Activated T-cell treated with anti-CD3 and anti-CD28 coated beads for 4 hours (primary cell): ENCODE measurements around the gene GCSAML.
"Not testable (repeated sequence)": the region's sequence is repeated elsewhere in the genome, so short reads cannot be mapped to it uniquely, and the experiment has no call there.

Experiments
- DNase-seq: peaks from one replicate; pipeline ENCODE4 v3.0.0-alpha.2; 2020

GCSAML gene

DNA sequence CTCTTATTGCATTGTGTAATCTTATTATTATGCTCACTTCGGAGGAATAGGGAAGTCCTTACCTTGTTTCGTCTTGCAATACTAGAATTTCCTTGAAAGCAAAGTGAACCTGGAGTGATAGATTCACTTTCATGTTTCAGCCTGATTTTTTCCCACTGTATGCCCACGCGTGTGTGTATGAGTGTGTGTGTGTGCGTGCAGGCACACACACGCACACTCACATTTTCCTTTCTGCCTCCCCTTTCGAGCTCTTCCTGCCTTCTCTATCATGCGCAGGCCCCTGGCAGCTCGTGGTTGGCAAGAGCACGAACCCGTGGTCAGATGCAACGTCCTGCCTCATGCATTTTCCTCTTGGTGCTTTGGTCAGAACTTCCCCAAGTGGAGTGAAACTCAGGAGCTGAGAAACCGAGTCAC, at the start of gene GCSAML:
Gene GCSAML (plus strand): TSS at position 366 of the 414 bp plus-strand sequence. CDS start 58 bp downstream, outside the sequence.
- no peak for DNase-seq

DNA sequence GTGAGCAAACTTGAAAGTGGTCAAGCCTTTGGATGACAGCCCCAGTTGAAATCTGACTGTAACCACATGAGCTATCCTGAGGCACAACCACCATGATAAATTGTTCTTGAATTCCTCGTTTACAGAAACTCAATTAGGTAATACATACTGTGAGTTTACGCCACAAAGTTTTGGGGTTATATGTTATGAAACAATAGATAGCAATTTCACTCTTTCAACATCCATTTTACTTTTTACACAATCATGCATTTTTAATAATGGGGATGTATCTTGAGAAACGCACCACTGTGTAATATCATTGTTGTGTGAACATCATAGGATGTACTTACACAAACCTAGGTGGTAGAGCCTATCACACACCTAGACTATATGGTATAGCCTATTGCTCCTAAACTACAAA, 48.1 kb upstream of the GCSAML start:
- DNase-seq: no peak

DNA sequence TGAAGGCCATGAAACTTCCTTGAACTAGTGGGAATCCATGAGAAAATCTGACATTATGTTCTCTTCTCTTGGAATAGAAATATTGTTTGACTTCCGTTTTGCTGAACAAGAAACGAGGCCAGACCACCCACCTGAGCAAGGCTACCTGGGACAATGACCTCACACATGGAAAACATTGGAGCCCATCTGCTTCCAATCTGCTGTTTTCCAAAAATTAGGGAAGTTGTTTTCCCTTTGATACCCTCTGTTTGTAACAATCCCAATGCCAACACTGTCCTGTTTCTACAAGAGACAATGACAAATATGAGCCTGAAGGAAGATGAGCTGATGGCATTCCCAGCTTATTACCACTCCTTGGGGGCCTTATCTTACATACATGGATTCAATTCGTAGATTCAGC, 42.1 kb upstream of the GCSAML start:
- no peak for DNase-seq

DNA sequence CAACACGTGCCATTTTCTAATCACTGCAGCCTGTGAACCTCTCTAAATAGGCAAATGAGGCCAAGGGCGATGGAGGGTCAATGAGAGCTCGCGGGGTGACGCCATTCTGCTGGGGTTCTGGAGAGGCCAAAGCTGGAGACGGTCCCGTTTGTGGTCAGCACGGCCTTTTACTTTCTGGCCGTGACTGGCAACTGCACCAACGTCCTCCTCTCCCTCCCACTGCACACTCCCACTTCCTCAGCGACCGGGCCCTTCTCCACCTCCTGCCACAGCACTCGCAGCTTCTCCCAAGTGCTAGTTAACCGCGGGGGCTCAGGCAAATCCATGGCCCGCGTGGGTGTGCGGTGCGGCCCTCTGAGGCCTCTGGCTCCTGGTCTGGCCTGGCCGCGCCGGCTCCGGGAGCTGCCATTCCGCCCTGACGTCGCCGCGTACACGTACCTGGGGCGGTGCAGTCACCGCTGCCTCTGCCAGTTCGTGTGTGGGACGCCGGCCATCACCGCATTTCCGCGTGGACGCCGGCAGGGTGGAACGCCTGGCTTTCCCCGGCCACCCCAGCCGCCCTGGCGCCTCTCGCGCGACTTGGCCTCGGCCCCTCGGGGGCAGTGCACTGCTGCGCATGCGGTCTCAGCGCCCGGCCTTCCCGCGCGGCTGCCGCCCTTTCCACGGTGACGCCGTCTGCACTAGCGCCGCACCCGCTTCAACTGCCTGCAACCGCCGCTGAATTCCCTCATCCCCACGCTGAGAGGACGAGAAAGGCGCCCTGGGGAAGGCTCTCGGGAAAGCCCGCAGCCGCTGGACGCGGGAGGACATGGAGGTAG, 30.9 kb upstream of the GCSAML start:
- no peak for DNase-seq

DNA sequence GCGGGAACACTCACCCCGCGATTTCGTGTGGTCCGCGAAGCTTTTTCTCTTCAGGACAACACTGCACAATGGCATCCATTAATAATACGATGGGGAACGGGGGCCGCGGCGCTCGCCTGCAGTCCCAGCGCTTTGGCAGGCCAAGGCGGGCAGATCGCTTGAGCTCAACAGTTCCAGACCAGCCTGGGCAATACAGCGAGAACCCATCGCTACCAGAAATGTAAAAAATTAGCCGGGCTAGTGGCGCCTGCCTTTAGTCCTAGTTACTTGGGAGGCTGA, 30.4 kb upstream of the GCSAML start:
- no peak for DNase-seq

DNA sequence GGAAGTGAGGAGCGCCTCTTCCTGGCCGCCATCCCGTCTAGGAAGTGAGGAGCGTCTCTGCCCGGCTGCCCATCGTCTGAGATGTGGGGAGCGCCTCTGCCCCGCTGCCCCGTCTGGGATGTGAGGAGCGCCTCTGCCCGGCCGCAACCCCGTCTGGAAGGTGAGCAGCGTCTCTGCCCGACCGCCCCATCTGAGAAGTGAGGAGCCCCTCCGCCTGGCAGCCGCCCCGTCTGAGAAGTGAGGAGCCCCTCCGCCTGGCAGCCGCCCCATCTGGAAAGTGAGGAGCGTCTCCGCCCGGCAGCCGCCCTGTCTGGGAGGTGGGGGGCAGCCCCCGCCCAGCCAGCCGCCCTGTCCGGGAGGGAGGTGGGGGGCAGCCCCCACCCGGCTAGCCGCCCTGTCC, 27.0 kb upstream of the GCSAML start:
- not testable (repeated sequence) for DNase-seq

DNA sequence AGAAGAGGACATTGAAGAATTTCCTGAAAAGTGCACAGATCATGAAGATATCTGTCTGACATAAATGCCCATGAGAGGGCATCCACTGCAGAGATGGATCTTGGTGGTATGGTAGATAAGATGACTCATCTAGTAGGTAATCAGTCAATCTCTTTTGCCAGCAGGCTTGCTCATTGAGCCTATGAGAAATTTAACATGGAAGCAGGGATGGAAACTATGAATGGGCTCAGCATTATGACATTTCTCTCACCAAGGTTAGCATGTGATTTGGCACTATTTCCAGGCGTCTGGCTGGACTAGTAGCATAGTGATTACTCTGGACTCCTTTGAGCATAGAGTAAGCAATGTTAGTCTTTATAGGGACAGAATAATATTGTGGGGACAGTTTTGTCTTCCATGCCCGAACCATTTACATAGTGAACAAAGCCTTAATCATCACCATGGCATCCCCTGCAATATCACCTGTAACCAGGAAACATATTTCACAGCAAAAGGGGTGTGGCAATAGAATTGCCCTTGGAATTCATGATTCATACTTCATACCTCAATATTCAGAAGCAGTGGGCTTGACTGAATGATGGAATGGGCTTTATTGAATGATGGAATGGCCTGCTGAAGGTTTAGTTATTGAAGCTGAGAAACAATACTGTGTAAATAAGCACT, 20.0 kb upstream of the GCSAML start:
- no peak for DNase-seq

DNA sequence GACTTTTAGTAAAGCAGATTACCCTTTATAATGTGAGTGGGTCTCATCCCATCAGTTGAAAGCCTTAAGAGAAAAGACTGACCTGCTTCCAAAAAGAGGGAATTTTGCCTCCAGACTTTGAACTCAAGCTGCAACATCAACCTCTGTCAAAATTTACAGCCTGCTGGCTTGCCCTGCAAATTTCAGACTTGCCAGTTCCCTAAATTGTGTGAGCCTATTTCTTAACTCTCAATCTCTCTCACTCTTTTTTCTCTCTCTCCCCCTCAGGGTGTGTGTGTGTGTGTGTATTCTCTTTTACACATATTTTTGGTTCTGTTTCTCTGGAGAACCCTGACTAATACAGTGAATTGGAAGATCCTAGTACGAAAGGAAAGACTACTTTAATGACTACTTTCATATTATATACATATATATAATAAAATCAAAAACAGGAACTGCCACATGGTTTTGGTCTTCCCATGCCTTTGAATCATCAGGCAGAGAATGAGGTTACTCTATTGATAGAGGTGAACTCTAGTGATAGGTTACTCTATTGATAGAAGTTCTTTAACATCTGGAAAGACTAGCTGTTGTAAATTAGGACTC, 19.1 kb upstream of the GCSAML start:
- DNase-seq: no peak

DNA sequence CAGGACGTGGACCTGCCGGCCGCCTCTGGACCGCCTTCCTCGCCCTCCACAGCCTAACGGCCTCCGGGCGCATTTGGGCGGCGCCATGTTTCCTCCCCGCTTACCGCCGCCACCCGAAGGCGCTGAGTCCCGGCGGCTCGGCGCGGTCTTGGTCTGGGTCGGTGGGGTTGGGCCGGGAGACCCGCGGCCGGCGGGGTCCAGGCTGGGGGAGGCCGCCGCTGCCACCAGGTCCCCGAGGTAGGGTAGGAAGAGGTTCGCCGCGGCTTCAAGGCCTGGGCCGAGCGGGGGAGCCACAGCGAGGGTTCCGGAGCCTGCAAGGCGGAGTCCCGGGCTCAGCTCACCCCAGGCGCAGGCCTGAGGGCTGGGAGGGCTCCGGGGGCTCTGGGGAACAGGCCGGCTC, 18.1 kb upstream of the GCSAML start:
- DNase-seq: no peak

DNA sequence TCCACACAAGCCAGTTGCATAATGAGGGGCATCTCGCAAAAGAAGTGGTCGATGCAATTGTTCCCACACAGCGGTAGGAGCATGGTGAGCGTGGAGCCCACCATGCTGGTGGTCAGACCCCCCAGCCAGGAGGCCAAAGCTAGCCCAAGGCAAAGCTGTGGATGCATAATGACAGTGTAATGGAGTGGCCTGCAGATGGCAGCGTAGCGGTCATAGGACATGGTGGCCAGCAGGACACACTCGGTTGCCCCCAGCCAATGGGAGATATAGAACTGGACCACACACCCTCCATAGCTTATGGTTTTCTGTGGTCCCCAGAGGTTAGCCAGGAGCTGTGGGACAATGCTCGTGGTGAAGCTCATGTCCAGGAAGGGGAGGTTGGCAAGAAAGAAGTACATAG, 17.0 kb upstream of the GCSAML start:
- DNase-seq: no peak

DNA sequence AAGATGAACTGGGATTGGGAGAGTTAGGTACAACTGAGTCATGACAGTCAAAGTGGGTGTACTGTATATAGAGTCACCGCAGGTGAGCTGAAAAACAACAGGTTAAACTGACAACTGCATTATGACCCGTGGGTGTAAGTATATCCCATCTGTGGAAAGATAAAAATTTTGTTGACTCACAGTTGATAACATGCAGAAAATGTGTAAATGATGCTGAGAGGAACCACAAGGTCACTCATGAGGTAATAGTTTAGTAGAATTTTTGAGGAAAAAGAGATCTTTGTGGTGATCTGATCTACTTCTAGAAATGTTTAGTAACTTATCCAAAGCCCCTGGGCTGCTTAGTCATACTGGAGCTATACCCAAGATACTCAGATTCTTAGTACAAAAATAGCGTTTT, 13.5 kb upstream of the GCSAML start:
- DNase-seq: no peak

DNA sequence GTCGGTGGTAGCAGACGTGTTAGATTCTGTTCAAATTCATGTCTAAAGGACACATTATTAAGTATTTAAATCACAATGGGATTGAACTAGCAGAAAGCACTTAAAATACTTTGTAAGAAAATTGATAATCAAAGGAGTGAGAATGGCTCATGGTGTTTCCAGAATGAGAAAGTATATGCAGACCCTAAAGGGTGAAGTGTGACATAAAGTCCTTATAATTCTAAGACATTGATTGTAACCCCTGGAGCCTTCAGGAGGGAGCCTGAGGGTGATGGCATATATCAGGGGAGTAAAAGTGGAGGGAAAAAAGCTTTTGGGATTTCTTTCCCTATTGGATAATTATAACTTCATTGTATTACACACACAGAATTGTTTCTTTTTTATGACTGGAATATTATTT, 12.6 kb upstream of the GCSAML start, which contains the start of gene OR2C3:
Gene OR2C3 (minus strand): TSS at position 101 of the 400 bp plus-strand sequence. CDS start 3,929 bp downstream, outside the sequence.
- no peak for DNase-seq

DNA sequence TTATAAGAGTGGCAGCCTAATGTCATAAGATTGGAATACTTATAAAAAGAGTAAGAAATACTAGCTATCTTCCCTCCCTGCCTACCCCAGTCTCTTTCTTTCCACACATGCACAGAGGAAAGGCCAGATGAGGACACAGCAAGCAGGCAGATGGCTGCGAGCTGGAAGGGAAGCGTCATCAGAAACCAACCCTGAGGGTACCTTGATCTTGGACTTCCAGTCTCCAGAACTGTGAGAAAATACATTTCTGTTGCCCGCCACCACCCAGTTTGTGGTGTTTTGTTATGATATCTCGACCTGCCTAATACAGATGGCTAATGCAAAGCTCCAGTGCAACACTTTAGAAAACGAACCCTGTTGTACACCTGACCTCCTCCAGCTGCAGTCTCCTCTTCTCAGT, 10.4 kb upstream of the GCSAML start:
- DNase-seq: no peak

DNA sequence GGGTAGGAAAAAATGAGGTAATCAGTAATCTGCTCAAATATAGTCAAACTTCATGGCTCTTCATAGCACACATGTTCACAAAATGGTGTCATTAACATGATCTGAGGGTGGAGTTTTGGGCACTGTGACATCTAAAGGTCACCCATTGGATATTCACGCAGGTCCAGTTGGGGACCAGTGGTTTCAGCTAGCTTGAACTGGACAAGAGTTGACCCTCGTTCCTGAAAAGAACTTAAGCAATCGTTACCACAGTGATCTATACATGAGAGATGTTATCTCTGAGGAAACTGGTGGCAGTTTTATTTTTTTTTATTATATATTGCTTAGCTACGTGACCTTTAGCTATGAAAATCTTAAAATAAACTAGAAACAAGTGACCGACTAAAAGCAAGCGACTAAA, 9.7 kb upstream of the GCSAML start:
- DNase-seq: no peak

DNA sequence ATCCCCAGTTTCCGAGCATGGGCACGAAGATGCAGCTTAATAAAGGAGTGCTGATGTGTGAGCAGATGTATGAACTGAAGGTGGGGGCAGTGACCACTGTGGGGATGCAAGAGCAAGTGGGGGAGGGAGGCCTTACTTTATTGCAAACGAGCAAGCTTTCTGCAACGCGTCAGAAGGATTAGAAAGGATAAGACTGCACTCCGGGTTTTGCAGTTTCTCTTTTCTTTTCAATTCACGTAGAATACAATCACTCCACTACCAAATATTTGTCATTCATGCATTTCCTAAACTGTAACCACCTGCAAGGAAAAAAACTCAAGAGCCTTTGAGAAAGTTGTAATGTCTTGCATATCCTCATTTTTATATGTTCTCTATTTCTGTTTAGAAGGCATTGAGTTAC, 8.4 kb upstream of the GCSAML start:
- no peak for DNase-seq

DNA sequence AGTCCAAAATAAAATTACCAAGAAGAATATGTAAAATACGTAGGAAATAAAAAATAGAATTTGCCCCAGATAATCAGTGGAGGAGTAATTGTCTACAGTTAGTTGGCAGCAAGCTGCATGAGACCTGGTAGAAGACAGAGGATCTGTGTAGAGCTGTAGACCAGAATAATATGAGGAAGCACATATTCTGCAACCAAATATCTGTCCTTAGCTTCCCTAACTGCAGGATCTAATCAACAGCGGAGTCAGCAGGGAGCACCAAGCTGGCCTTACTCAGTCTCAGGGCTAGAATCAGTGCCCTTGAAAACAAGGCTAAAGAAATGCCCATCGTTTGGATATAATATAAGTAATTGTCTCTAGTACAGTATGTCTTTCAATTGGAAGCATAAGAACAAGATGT, 6.1 kb upstream of the GCSAML start:
- DNase-seq: no peak

DNA sequence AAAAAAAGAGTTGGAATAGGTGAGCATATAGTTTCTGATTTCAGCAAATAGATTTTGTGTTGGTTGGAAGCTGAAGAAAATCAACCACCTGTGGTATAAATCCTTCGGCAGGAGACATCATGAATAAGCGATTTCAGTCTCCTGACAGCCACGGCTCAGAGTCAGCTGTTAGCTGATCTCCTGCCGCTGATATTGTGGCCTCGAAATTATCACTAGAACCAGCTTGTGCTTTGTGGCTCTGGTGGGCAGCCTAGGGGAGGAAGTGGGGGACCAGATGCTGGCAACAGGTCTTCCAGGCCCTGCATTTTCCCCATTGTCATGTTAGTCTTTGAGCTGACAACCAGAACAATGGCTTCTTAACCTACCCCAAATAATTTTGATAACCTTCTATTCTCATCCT, 842 bp upstream of the GCSAML start:
- no peak for DNase-seq

DNA sequence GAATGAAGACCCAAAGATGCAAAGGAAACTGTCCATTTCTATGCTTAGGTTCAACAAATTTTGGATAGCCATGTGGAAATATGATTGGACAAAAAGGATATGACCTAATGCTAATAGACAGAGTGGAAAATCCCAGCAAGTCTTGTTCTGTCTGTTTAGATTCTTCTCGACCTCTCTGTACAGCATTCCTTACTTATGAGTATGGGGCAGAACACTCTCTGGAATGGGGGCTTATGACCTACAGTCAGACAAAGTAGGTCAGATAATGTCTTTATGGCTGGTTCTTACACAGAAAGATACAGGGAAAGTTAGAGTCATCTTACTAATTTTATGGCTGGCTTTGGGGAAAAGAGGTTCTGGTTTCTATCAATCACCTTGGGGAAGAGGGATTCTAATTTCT, 2.8 kb downstream of the GCSAML start:
- no peak for DNase-seq

DNA sequence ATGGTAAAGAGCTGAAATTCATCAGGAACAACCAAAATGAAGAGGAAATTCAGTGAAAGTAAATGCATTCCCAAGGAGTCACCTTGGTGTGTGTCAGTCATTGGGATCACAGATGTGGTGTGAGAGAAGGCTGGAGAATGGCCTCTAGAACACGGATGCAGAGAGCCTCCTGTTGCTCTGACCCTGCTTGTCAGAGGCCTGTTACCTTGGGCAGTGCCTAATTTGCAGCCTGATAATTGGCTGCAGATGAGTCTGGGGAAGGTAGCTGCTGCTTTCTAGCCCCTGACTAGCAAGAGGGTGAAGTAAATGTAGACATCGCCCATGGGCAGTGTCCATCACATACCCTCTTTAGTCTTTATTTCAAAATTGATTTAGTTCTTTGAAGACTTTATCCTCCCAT, 3.3 kb downstream of the GCSAML start:
- no peak for DNase-seq

DNA sequence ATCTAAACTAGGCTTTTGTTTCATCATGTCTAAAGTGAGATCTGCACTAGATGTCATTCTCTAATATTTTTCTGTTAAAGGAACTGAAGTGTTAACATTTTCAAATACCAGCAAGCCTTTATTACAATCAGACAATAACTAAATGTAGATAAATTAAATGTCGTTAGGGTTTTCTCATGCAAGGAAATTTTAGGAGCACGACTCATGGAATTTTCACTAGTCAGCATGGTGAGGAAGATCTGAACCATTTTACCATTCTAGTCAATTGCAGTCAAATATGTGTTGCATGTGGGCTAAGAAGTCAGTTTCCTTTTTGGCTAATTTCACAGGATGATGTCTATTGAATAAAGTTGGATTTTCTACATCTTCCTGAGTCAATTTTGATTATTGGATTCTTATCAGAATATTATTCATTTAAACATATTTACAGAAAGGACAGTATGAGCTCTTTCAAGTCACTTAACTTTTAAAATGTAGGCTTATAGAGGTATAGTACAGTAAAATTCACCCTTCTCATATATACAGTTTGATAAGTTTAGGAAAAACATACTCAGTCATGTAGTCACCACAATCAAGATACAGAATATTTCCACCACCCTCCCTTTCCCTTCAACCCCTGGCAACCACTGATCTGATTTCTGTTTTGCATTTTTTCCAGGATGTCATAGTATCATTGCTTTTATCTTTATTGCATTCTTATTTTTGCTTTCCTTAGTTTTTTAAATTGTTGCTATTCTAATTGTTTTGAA, 9.2 kb downstream of the GCSAML start:
- DNase-seq: no peak

DNA sequence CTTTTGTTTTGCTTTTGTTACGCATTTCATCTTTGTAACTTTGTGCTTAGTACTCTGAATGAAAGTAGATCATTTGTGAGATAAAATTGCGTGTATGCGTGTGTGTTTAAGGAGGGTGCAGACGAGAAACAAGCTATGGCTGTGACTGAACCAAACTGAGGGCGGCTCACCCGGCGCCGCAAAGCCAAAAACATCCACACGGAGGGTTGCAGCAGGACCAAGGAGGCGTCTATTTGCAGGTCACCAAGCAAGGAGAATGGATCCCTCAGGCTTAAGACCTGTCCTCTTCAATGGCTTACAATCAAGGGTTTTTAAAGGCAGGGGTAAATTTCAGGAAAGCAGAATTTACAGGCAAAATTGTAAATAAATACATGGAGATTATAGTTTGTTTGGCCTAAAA, 12.8 kb downstream of the GCSAML start:
- no peak for DNase-seq

DNA sequence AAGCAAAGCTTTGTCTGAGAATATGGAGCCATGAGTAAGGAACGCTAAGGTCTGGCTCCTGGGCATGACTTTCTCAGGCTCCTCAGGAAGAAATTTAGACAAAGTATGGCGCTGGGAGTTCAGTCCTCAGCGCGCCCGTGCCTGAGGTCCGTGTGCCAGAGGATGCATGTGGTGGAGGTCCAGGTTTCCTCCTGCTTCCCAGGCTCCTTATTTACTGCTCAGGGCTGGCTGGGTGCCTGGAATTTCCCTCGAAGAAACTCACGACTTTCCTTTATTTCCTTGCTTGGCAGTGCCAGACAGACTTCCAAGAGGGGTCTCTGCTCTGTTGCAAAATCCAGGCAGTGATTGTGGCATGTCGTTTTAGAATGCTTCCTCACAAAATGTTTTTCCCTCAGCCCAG, 13.3 kb downstream of the GCSAML start:
- DNase-seq: no peak

DNA sequence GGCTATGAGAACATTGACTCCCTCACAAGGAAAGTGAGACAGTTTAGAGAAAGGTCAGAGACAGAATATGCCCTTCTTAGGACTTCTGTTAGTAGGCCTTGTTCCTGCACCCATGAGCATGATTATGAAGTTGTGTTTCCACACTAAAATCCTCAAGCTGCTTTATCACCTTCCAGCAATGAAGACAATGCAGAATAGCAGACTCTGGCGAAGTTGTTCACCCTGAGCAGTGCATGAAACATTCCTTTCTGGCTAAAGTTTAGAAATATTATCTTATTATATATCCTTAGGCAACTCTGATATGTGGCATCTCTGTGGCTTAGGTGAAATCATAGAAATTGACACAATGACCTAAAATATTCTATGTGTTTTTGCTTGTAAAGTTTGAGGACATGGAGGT, 25.3 kb downstream of the GCSAML start:
- DNase-seq: no peak

DNA sequence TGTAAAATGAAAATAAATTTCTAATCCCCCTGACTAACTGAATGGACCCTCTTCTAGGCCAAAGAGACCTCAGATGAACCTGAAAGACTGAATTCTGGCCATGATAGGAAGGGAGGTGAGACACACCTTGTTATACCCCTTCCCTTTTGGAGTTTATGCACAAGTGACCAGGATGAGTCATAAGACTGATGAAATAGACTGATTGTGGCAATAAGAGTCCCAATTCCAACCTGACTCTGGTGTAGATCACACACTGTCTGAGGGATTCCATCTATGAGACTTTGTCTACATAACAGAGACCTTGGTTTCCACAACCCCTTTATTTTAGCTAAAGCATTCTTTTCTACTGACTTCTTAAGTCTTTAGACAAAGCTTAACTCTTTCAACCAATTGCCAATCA, 25.7 kb downstream of the GCSAML start:
- no peak for DNase-seq
